IPS DF 4.7 (cell line): ENCODE measurements around the gene LNX2.
"Not testable (repeated sequence)": the region's sequence is repeated elsewhere in the genome, so short reads cannot be mapped to it uniquely, and the experiment has no call there.

Experiments used
- DNase-seq: peaks from one replicate; pipeline ENCODE4 v3.0.0-alpha.2; 2013; ENCODE audit warnings: low spot score; ENCODE audit errors: extremely low read depth

LNX2 gene

GRCh38 chr13:27637289-27637626 lies 16.9 kb upstream of the LNX2 start:
- no peak for DNase-seq

- no peak for DNase-seq
Measured at GRCh38 chr13:27636589-27637288, 16.4 kb upstream of the LNX2 start.

GRCh38 chr13:27635266-27635665 lies 14.9 kb upstream of the LNX2 start:
- no peak for DNase-seq

- no peak for DNase-seq
Measured at GRCh38 chr13:27634791-27635190, 14.5 kb upstream of the LNX2 start.

- DNase-seq, result no peak
Measured at GRCh38 chr13:27634231-27634630, 13.9 kb upstream of the LNX2 start.

- DNase-seq, result no peak
Measured at GRCh38 chr13:27632648-27633047, 12.3 kb upstream of the LNX2 start.

- DNase-seq, result no peak
Measured at GRCh38 chr13:27632214-27632613, 11.9 kb upstream of the LNX2 start.

- no peak for DNase-seq
Measured at GRCh38 chr13:27631665-27632064, 11.3 kb upstream of the LNX2 start.

- no peak for DNase-seq
Measured at GRCh38 chr13:27631156-27631555, 10.8 kb upstream of the LNX2 start.

GRCh38 chr13:27628766-27629165 lies 8.4 kb upstream of the LNX2 start:
- not testable (repeated sequence) for DNase-seq

- no peak for DNase-seq
Measured at GRCh38 chr13:27628081-27628480, 7.8 kb upstream of the LNX2 start.

GRCh38 chr13:27627380-27627779 lies 7.1 kb upstream of the LNX2 start:
- no peak for DNase-seq

GRCh38 chr13:27625839-27626238 lies 5.5 kb upstream of the LNX2 start:
- no peak for DNase-seq

- no peak for DNase-seq
Measured at GRCh38 chr13:27624071-27624470, 3.7 kb upstream of the LNX2 start.

GRCh38 chr13:27622881-27623280 lies 2.6 kb upstream of the LNX2 start:
- DNase-seq, result no peak

- DNase-seq, result no peak
Measured at GRCh38 chr13:27622102-27622820, 1.9 kb upstream of the LNX2 start.

- DNase-seq, result no peak
Measured at GRCh38 chr13:27621366-27622101, 1.2 kb upstream of the LNX2 start, which contains the start of gene POLR1D. Gene POLR1D (plus strand): TSS chr13:27621892. CDS start chr13:27621984, 92 bp downstream.

- DNase-seq, result no peak
Measured at GRCh38 chr13:27621116-27621365, 712 bp upstream of the LNX2 start.

GRCh38 chr13:27619728-27620376 lies 477 bp downstream of the LNX2 start:
- DNase-seq, result no peak

GRCh38 chr13:27619093-27619727 lies 1.1 kb downstream of the LNX2 start:
- DNase-seq, result no peak

- no peak for DNase-seq
Measured at GRCh38 chr13:27617881-27618321, 2.4 kb downstream of the LNX2 start.

- DNase-seq, result no peak
Measured at GRCh38 chr13:27613628-27614027, 6.7 kb downstream of the LNX2 start.
